ENCODE results near the gene UFD1. TPM values are rescaled to one million over a fixed set of nuclear protein-coding genes. Genes with fewer than 3 reads are reported as not detected.
A peak's percentile ranks its signal among the peaks of the same experiment; 100 is the strongest.

Gene UFD1
- total and polyA plus RNA-seq, 9 of the 15 experiments (the other 6 are each of a cell fraction or from before 2014, with no cell fraction given), result 238 to 645 (median 363) TPM

DNA sequence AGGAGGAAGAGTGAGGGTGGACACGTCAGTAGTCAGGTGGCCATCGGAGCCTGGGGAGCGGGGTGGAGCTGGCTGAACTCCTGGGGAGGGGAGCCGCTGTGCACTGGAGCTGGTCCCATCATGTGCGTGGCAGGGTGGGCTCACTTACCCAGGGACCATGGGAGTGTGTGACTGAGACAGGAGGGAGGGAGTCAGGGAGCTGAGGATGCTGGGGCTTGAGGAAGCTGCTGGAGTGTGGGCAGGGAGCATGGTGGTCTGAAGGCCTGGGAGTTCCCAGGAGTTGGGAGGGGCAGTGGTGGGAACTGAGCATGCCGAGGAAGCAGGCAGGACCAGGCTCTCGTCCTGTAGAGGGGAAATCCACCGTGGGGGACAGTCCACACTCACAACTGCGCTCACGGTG lies 27.2 kb upstream of the UFD1 start (continued):
- TF ChIP-seq, protein P1, sequence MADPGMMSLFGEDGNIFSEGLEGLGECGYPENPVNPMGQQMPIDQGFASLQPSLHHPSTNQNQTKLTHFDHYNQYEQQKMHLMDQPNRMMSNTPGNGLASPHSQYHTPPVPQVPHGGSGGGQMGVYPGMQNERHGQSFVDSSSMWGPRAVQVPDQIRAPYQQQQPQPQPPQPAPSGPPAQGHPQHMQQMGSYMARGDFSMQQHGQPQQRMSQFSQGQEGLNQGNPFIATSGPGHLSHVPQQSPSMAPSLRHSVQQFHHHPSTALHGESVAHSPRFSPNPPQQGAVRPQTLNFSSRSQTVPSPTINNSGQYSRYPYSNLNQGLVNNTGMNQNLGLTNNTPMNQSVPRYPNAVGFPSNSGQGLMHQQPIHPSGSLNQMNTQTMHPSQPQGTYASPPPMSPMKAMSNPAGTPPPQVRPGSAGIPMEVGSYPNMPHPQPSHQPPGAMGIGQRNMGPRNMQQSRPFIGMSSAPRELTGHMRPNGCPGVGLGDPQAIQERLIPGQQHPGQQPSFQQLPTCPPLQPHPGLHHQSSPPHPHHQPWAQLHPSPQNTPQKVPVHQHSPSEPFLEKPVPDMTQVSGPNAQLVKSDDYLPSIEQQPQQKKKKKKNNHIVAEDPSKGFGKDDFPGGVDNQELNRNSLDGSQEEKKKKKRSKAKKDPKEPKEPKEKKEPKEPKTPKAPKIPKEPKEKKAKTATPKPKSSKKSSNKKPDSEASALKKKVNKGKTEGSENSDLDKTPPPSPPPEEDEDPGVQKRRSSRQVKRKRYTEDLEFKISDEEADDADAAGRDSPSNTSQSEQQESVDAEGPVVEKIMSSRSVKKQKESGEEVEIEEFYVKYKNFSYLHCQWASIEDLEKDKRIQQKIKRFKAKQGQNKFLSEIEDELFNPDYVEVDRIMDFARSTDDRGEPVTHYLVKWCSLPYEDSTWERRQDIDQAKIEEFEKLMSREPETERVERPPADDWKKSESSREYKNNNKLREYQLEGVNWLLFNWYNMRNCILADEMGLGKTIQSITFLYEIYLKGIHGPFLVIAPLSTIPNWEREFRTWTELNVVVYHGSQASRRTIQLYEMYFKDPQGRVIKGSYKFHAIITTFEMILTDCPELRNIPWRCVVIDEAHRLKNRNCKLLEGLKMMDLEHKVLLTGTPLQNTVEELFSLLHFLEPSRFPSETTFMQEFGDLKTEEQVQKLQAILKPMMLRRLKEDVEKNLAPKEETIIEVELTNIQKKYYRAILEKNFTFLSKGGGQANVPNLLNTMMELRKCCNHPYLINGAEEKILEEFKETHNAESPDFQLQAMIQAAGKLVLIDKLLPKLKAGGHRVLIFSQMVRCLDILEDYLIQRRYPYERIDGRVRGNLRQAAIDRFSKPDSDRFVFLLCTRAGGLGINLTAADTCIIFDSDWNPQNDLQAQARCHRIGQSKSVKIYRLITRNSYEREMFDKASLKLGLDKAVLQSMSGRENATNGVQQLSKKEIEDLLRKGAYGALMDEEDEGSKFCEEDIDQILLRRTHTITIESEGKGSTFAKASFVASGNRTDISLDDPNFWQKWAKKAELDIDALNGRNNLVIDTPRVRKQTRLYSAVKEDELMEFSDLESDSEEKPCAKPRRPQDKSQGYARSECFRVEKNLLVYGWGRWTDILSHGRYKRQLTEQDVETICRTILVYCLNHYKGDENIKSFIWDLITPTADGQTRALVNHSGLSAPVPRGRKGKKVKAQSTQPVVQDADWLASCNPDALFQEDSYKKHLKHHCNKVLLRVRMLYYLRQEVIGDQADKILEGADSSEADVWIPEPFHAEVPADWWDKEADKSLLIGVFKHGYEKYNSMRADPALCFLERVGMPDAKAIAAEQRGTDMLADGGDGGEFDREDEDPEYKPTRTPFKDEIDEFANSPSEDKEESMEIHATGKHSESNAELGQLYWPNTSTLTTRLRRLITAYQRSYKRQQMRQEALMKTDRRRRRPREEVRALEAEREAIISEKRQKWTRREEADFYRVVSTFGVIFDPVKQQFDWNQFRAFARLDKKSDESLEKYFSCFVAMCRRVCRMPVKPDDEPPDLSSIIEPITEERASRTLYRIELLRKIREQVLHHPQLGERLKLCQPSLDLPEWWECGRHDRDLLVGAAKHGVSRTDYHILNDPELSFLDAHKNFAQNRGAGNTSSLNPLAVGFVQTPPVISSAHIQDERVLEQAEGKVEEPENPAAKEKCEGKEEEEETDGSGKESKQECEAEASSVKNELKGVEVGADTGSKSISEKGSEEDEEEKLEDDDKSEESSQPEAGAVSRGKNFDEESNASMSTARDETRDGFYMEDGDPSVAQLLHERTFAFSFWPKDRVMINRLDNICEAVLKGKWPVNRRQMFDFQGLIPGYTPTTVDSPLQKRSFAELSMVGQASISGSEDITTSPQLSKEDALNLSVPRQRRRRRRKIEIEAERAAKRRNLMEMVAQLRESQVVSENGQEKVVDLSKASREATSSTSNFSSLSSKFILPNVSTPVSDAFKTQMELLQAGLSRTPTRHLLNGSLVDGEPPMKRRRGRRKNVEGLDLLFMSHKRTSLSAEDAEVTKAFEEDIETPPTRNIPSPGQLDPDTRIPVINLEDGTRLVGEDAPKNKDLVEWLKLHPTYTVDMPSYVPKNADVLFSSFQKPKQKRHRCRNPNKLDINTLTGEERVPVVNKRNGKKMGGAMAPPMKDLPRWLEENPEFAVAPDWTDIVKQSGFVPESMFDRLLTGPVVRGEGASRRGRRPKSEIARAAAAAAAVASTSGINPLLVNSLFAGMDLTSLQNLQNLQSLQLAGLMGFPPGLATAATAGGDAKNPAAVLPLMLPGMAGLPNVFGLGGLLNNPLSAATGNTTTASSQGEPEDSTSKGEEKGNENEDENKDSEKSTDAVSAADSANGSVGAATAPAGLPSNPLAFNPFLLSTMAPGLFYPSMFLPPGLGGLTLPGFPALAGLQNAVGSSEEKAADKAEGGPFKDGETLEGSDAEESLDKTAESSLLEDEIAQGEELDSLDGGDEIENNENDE (IDR thresholded peaks at IDR 0.05; ENCODE audit: low read depth, low read length), result peak; percentile 64
- no peak for TF ChIP-seq ZFP30 (CRISPR knock-in tag; IDR thresholded peaks at IDR 0.05; ENCODE audit: borderline replicate concordance)
- TF ChIP-seq HDAC6 (IDR thresholded peaks at IDR 0.05; ENCODE audit: low read depth, low read length), result 0 out of 2 replicates have a peak, but pooled peaks have one; percentile 70
- TF ChIP-seq WHSC1 (IDR thresholded peaks at IDR 0.05; ENCODE audit: low read length), result peak; percentile 86
- no peak for TF ChIP-seq DACH1 (IDR thresholded peaks at IDR 0.05; ENCODE audit: partially characterized antibody)
- TF ChIP-seq SUPT5H (IDR thresholded peaks at IDR 0.05), result peak; percentile 33
- 0 out of 2 replicates have a peak, but pooled peaks have one; percentile 1 for TF ChIP-seq IRF2 (CRISPR knock-in tag; IDR thresholded peaks at IDR 0.05)
